GM19455 (cell line): ENCODE data around the gene DYNLT4.
"Not testable (repeated sequence)": the region's sequence is repeated elsewhere in the genome, so short reads cannot be mapped to it uniquely, and the experiment has no call there.

Experiments used
- ATAC-seq: cut with Tn5 transposase; IDR thresholded peaks from one replicate; pipeline ENCODE4 v1.9.1; 2021; ENCODE audit not compliant: unreplicated experiment

The DYNLT4 gene

DNA sequence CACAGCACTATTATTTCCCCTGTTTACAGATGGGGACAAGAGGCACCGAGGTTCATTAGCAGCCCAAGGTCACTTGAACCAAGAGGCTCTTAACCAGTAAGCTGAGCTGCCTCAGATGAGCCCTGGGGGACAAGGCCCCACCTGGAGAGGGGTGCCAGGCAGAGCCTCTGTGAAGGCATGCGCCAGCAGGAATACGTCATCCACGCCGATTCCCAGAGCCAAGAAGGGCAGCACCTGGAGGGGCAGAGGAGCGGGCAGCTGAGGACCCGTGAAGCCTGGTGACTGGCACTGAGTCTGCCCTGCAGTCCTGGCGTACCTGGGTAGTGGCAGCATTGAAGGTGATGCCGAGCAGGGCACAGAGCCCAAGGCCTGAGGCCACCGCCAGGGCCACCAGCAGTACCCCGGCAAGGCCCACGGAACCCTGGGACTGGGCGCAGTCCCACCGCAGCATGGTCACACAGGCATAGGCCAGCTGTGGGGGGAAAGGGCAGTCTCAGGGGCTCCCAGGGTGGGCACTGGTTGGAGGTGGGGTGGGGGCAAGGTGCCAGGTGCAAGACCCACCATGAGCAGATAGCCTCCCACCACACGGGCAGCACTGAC, 21.8 kb upstream of the DYNLT4 start:
- ATAC-seq, result no peak

DNA sequence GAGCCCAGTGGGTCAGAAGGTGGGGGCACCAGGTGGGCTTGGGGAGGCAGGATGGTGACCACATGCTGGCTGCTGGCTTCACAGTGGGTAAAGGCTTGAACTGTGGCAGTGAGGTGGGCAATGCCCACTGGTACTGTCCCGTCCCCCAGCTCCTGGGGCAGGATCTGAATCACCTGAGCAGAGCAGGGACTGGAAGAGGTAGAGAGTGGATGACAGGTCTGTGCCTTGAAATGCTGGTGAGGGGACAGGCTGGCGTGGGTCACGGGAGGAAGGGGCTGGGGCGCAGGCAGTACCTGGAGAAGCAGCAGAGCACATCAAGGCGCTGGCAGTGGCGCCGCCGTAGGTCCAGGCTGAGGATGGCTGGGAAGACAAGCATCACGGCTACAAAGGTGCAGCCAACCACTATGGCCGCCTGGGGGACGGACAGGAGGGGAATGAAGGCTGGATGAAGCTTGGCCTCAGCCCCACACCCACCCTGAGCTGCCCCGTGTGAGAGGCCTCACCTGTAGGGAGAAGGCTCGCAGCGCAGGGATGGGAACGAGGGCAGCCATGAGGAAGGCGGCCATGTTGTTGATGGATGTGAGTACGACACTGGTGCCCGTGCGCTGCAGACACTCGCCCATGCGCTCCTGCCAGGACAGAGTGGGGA, 21.0 kb upstream of the DYNLT4 start:
- no peak for ATAC-seq

DNA sequence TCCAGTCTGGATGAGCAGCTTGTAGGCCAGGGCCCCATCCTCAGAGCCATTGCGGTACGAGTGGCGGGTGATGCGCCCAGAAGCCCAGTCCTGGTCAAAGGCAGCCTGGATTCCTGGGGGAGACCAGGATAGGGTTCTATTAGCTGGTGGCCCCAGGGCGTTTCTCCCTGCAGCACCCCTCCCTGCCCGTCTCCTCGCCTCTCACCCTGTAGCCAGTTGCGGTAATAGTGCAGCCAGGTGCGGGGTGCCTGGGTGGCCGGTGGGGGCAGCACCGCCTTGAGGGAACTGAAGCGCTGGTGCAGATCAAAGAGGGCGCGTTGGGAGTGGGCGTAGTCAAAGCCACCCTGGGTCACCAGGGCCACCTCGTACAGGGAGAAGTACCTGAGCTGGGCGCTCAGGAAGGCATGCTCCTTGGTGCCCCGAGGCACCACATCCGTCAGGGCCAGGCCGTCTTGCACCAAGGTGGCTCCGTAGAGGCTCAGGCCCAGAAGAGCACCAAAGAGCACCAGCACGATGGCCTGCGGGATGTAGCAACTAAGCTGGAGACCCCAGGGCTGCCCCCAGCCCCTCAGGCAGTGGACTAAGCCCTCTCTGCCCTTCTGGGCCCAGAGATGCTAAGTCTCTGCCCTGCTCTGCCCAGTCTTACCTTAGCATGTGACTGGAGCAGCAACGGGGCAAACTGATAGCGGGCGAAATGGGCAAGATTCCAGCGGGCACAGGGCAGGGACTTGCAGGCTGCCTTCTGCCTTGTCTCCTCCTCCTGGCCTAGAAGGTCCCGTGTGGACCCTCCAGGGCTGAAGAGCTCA, 20.2 kb upstream of the DYNLT4 start:
- no peak for ATAC-seq

DNA sequence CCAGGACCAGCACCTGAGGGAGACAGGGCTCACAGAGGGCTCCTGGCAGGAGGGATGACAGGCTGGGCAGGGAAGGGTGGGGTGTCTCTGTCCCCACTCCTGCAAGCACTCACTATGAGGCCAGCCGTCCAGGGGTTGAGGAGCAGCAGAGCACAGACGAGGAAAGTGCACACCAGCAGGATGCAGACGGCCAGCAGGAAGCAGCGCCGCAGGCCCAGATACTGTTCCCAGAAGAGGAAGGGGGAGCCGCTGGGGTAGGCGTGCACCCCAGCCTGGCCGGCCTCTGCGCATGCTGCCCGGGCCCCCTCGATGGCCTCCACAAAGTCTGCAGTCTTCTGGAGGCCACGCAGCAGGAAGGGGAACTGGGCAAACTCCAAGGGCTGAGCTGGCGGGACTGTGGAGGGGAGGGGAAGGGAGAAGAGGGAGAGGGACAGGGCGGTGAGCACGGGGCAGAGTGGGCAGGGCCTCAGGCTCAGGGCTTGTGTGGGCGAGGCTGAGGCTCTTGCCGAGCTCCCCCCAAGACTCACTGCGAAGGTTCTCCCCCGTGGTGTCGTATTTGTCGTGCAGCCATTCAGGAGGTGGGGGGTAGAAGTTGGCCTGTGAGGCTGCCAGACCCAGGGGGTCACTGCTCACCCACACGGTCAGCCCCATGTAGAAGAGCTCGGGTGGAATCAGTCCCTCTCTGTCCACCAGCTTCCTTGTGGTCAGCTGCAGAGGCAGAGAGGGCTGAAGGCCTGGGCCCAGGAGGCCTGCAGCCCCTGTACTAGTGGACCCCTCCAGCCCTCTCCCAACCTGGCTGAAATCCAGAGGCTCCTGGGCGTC, 19.4 kb upstream of the DYNLT4 start:
- no peak for ATAC-seq

DNA sequence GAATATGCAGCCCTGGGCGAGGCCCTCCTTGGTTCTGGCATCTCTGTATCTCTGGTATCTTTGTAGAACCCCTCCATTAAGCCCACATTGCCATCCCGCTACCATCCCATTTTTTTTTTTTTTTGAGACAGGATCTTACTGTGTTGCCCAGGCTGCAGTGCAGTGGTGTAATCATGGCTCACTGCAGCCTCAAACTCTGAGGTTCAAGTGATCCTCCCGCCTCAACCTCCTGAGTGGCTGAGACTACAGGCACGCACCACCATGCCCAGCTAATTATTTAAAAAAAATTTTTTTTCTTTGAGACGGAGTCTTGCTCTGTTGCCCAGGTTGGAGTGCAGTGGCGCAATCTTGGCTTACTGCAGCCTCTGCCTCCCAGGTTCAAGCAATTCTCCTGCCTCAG, 17.2 kb upstream of the DYNLT4 start:
- ATAC-seq, result not testable (repeated sequence)

DNA sequence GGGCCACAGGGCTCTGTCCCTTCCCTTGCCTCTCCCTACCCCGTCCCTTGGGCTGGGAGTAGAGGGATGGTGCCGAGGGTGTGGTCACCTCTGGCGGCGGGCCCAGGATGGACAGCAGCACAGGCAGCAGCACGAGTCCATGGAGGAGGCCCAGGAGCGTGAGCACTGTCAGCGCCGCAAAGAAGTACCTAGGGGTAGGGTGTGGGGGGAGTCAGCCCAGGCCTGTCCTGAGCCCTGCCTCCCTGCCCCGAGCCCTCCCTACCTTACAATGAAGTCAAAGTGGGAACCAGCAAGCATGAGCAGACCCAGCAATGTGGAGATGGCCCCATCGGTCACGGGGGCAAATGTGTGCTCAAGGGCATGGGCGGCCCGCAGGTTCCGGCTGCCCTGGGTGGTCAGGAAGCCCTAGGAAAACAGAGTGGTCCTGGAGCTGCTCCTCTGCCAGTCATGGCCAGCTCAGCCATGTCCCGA, 15.9 kb upstream of the DYNLT4 start:
- ATAC-seq, result no peak

DNA sequence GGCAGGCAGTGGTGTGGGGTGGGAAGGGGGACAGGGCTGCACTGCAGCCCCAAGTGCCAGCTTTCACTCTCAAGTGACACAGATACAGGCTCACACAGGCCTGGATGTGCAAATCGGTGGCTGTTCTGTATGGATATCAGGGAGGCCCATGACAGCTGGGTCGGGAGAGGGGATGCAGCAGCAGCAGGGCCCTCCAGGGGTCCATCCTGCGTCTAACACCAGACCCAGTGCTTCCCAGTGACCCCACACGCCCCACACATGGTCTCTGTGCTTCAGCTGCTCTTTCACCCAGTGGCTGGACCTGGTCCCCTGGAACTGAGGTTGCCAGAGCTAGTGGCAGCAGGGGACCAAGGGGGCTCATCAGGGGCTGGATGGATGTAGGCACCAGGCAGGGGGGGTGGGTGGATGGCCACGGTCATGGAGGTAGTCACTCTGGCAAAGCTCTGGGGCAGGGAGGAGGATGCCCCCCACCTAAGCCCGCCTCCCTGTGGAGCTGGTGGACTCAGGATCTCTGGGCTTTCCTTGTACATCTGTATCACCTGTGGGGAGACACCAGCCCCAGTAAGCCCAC, 15.1 kb upstream of the DYNLT4 start:
- no peak for ATAC-seq

DNA sequence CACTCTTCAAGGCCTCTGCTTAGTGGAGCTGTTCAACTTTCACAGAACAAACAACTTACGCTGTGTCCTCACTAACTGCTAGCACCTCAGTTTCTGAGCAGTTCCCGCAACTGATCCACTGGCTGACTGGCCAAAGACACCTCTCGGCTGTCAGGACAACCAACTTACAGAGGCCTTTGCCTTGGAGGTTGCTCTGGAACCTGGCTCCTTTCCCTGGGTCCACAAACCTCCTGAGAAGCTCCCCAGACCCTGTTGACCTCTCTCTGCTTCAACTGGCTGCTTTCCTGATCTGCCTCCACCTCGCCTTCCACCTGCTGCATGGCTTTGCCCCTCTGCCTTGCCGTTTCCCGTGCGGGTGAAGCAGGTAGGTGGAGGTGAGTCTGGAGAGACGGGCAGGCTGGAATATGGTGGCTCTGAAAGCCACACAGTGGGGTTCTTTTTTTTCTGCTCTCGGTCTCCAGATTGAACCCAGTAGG, 14.1 kb upstream of the DYNLT4 start:
- no peak for ATAC-seq

DNA sequence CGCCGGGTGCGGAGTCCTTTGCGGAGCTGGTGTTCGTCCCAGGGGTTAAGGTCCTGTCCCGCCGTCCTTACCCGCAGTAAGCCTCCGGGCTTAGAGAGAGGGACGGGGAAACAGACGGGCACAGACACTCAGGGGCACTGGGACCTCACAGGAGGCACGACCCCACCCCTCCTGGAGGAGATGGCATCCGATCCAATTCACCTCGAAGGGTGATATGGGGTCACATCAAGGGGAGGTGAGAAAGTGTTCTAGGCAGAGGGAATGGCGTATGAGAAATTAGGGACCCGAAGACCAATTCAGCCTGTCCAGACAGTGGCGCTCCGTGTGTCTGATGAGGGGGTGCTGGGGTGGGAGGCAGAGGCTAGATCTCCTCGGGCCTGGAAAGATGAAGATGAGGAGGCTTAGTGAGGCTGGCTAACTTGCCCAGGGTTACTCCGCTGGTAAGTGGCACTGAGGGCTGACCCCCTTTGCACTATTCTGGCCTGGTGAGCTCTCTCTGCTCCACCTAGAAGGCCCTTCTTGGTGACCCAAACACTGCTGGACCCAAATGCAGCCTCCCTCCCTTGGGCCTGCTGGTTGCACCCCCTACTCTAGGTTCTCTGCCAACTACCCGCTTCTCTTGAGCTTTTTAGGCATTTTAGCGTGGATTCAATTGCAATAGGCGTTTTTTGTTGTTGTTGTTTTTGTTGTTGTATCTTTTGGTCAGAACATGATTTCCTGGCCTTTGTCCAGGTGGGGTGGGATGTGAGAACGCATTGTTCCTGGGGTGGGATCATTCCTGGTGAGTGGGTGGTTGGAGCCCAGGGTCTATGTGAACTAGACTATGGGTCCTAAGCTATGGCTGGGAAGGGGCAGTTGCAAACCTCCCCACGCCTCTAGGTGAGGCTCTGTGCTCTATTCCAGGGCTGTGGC, 13.4 kb upstream of the DYNLT4 start:
- ATAC-seq, result peak; percentile 8

DNA sequence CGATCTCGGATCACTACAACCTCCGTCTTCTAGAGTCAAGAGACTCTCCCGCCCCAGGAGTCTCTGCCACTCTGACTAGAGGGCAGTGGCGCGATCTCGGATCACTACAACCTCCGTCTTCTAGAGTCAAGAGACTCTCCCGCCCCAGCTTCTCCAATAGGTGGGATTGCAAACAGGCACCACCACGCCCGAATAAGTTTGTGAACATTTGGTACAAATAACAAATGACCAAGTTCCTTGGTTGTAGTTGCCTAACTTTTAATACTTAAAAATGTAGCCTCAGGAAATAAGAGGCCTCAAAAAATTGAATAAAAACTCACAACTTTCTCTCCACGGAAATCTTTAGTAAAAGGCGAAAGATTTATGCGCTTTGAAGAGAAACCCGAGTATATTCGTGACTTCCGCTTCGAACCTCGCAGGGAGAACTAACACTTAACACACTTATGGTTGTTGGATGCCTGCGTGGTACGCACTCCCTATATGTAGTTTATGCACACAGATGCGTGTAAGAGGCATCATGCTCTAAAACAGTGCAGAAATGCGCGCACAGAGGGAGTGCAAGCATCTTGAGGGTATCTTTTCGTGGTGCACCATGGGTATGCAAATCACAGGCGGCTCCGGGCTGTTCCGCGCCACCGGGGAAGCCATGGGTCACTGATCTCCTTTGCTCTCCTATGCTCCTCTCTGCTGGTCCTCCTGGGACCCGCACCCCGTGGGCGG, 12.6 kb upstream of the DYNLT4 start:
- peak; percentile 74 for ATAC-seq

DNA sequence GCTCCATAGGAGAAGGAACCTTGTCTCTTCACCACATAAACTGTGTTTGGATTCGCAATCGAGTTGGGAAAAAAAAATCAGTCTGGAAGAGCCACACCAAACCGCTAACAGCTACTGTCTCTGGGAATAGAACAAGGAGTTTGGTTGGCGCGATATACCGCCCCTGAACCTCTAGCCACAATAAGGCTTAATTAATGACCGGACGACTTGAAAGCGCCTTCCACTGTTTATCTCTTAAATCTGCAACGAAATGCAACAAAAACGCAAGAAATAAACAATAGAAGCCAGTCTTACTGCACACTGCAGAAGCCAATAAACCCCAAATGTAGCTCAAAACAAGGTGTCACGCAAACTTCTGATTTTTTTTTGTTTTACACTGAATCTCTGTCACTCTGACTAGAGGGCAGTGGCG, 12.1 kb upstream of the DYNLT4 start:
- ATAC-seq, result no peak

DNA sequence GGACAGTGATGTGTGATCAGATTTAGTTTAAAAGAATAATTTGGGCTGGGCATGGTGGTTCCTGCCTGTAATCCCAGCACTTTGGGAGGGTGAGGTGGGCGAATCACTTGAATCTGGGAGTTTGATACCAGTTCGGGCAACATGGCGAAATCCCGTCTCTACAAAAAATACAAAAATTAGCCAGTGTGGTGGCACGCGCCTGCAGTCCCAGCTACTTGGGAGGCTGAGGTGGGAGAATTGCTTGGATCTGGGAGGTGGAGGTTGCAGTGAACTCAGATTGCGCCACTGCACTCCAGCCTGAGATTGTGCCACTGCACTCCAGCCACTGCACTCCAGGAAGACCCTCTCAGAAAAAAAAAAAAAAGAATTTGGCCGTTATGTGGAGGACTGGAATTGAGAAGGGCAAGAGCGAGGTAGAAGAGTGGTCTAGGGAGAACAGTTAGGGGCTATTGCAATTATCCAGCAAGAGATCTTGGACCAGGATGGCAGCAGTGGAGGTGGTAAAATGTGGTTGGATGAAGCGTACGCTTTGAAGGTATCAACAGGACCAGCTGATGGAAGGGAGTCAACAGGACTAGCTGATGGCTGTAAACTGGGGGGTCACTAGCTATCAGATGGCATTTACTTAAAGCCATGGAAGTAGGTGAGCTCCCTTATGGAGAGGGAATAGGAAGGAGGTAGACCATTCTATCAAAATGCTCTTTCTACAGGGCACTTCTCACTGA, 10.8 kb upstream of the DYNLT4 start:
- ATAC-seq, result no peak

DNA sequence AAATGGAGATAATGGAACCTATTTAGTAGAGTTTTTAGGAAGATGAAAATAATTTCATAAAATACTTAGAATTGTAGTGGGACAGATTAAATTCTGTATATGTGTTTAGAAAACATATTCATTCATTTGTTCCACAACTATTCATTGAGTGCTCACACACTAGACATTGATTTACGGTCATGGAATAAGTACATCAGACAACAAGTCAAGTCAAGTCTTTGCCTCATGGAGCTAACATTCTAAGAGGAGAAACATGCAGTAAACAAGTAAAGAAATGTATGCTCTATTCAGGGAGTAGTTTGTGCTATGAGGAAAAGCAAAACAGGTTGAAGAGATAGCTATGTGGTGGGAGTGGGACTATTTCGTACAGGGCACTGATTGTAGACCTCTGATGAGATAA, 10.2 kb upstream of the DYNLT4 start:
- ATAC-seq, result no peak

DNA sequence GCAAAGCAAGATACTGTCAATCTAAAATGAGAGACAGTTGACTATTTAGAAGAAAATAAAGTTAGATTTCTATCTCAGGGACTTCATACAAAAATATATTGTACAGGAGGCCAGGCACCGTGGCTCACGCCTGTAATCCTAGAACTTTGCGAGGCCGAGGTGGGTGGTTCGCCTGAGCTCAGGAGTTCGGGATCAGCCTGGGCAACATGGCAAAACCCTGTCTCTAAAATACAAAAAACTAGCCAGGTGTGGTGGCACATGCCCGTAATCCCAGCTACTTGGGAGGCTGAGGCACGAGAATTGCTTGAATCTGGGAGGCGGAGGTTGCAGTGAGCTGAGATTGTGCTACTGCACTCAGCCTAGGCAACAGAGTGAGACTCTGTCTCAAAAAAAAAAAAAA, 8.8 kb upstream of the DYNLT4 start:
- not testable (repeated sequence) for ATAC-seq

DNA sequence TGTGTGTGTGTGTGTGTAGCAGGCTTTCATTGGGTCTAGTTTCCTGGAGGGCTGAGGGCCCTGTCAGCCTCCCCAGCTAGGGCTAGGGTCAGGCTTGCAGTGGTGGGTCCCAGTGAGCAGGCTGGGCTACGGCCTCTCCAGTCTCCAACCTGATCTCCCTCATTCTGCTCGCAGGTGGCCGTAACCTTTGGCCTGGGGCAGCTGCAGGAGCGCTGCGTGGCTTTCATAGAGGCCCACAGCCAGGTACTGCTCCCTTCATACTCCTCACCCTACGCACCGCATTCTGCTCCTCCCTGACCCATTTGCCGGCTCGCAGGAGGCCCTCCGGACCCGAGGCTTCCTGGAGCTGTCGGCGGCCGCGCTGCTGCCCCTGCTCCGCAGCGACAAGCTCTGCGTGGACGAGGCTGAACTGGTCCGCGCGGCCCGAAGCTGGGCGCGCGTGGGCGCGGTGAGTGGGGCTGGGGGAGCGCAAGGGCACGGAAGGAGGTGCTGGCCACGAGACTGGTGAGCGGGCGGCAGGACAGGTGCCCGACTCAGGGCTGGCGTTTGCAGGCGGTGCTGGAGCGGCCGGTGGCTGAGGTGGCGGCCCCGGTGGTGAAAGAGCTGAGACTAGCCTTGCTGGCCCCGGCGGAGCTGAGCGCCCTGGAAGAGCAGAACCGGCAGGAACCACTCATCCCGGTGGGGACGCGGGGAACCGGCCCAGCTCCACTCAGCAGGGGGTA, 5.8 kb upstream of the DYNLT4 start:
- ATAC-seq, result no peak

DNA sequence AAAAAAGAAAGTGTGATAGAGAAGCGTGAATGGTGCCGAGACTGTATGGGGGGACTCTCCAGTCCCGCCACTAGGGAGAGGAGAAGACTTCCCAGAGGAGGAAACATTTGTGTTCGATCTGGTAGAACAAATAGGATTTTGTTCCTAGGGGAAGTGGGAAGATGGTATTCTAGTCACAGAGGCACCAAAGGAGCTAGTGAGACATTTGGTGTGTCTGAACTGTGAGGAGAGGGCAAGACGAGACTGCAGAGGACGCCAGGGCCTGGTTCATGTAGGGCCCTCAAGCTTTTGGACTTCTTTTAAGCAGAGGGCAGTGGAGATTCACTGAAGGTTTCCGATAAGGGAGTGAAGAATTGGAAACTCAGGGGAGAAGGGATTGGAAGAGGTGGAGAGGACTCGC, 4.1 kb upstream of the DYNLT4 start:
- no peak for ATAC-seq

DNA sequence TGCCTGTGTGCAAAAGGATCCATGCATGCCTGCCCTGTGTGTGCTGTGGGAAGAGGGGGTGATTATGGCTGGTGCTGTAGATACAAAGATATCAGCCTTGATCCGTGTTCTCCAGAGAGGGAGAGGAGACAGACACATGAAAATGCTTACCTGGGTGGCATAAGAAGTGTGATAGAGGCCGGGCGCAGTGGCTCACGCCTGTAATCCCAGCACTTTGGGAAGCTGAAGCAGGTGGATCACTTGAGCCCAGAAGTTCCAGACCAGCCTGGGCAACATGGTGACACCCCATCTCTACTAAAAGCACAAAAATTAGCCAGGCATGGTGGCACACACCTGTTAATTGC, 3.6 kb upstream of the DYNLT4 start:
- ATAC-seq, result not testable (repeated sequence)
